Heart right ventricle (tissue), 16 donors: ENCODE data around the gene ABCB11. TPM values are rescaled to one million over a fixed set of nuclear protein-coding genes. Genes with fewer than 3 reads are reported as not detected.

ENCODE experiments used
- ATAC-seq, 8 donors: fragments of 200-7000 bp; cut with Tn5 transposase; one replicate each; pipeline ENCODE4 v1.9.1; 2020; ENCODE audit warnings: mild to moderate bottlenecking in 8 of 8, moderate library complexity in 8 of 8, moderate number of reproducible peaks in 1 of 8
- DNase-seq, 2 donors: peaks; one replicate each; pipeline ENCODE4 v3.0.0-alpha.2; 2020
- H3K27ac ChIP-seq, 10 donors: fragments of 200-600 bp; sonication (generic) in 2 of 10; one replicate each; pipeline versions ENCODE4 v1.5.0 to v1.8.0; 2020 to 2022; ENCODE audit warnings: mild to moderate bottlenecking in 3 of 10
- H3K27me3 ChIP-seq, 7 donors: fragments of 200-600 bp; one replicate each; pipeline ENCODE4 v1.8.0; 2021 to 2022; ENCODE audit warnings: mild to moderate bottlenecking in 2 of 7
- H3K36me3 ChIP-seq, 9 donors: fragments of 200-600 bp; sonication (generic) in 1 of 9; one replicate each; pipeline versions ENCODE4 v1.5.0 to v1.8.0; 2020 to 2022; ENCODE audit warnings: mild to moderate bottlenecking in 2 of 9
- H3K4me1 ChIP-seq, 9 donors: fragments of 200-600 bp; sonication (generic) in 1 of 9; one replicate each; pipeline versions ENCODE4 v1.5.0 to v1.8.0; 2020 to 2022; ENCODE audit warnings: mild to moderate bottlenecking in 4 of 9
- H3K4me3 ChIP-seq, 10 donors: fragments of 200-600 bp; sonication (generic) in 2 of 10; one replicate each; pipeline versions ENCODE4 v1.5.0 to v1.8.0; 2020 to 2022; ENCODE audit warnings: mild to moderate bottlenecking in 7 of 10, moderate library complexity in 2 of 10
- H3K9me3 ChIP-seq, 11 donors: fragments of 200-600 bp in 10 of 11; sonication (generic) in 2 of 11; one replicate each; pipeline versions ENCODE4 v1.5.0 to v1.8.0; 2013 to 2022; ENCODE audit warnings: mild to moderate bottlenecking in 2 of 11, control low read depth in 1 of 11, moderate library complexity in 1 of 11
- CTCF ChIP-seq, 9 donors: fragments of 200-600 bp; sonication (generic) in 2 of 9; IDR thresholded peaks; one replicate each; pipeline versions ENCODE4 v1.5.0 to v1.8.0; 2021 to 2022; ENCODE audit warnings: antibody characterized with exemption in 9 of 9, mild to moderate bottlenecking in 5 of 9, moderate library complexity in 1 of 9
- WGBS, 2 donors: extraction: QIAGEN DNeasy Blood & Tissue Kit; methylation state at CpG; one replicate each; pipeline ENCODE4 v1.1.7; 2013; ENCODE audit warnings: inconsistent platforms in 1 of 2; 5-methylcytosine and 5-hydroxymethylcytosine counted together
- intact Hi-C, 10 donors: fragments of 100-400 bp; cut with DNase I; formaldehyde crosslinking; loops; one replicate each; pipeline versions ENCODE4 v1.11.1 to v1.14.2; 2022
- polyA plus RNA-seq, 2 donors: library from polyadenylated mRNA; stranded (reverse); fragments of 200-250 nt; gene quantifications; one replicate each; pipeline ENCODE4 v1.2.3, GENCODE V29; 2013
- total RNA-seq, 10 donors: library from RNA; stranded (reverse); fragmentation: NEBNext Ultra II Directional in 3 of 10; extraction: Animal tissue kit (Norgen Biotek cat#: 25700) in 3 of 10; gene quantifications; one replicate each; pipeline versions ENCODE4 v1.2.1 to v1.2.4, GENCODE V29; 2021 to 2023
- donor health status: Arrhythmogenic right ventricular cardiomyopathy.
- donor health status: ischemic (EF 13 %, LVEDD 7.1; RV severe dilation, severe dysfunction).
- donor health status: healthy with polysubstance abuse.
- donor health status: DM: no; HTN: yes; CAD: no.
- donor health status: DM: no; HTN: no; CAD: no.
- donor health status: ischemic (EF 25% LVEDD 6.9; RV normal size, moderate dysfunction).
- donor health status: ischemic (EF 25% LVEDD 5.7; RV mildly dilated, moderate dysfunction).
- donor health status: healthy.
- donor health status: DM: yes; HTN: yes; CAD: no.
- donor health status: Ischemic cardiomyopathy.
- donor health status: ischemic (EF 35%, LVEDD 5.7; RV mildly dilated, moderate dysfunction).
- donor health status: nonischemic (EF 11% LVEDD 7.7; RV severe dilation, severe dysfunction).
- donor health status: DM: yes; HTN: yes; CAD: no.
- donor health status: PGD.
- donor health status: ischemic (EF 29% LVEDD 5.4; RV normal size, mild dysfunction).
- donor health status: nonischemic (EF 23%, LVEDD 6.1; RV moderate dilation, normal function).

ABCB11 gene
- total and polyA plus RNA-seq, 12 donors, result 0.01 to 0.23 (median 0.06) TPM; not detected in 7

GRCh38 chr2:168895771-168896170, 135.4 kb downstream of the ABCB11 start:
- H3K36me3 ChIP-seq, result no peaks in the 10 kb centered on the region
- ATAC-seq, result no peak
- no peaks in the 10 kb centered on the region for H3K27me3 ChIP-seq
- no peaks in the 10 kb centered on the region for H3K9me3 ChIP-seq
- intact Hi-C loops, result no loop called here
- H3K4me1 ChIP-seq, result peaks cover 0 to 2% (median 0%) of the 10 kb centered on the region in 9 donors
- TF ChIP-seq CTCF (IDR thresholded peaks at IDR 0.05), result no peak
- no peak for DNase-seq
- H3K27ac ChIP-seq, result no peak overlapping the region
- no peak overlapping the region for H3K4me3 ChIP-seq

- no peaks in the 10 kb centered on the region for H3K27me3 ChIP-seq
- DNase-seq, result no peak
- no peaks in the 10 kb centered on the region for H3K36me3 ChIP-seq
- no peak overlapping the region for H3K4me3 ChIP-seq
- no peak for TF ChIP-seq CTCF (IDR thresholded peaks at IDR 0.05)
- intact Hi-C loops, result no loop called here
- H3K9me3 ChIP-seq, result no peaks in the 10 kb centered on the region
- peaks cover 0 to 10% (median 3%) of the 10 kb centered on the region in 9 donors for H3K4me1 ChIP-seq
- ATAC-seq, result no peak
- H3K27ac ChIP-seq, result no peak overlapping the region
Measured at GRCh38 chr2:168894720-168895119, 136.4 kb downstream of the ABCB11 start.

- H3K27ac ChIP-seq, result no peak overlapping the region
- H3K36me3 ChIP-seq, result no peaks in the 10 kb centered on the region
- no peak overlapping the region for H3K4me3 ChIP-seq
- DNase-seq (no peak), ATAC-seq (no peak)
- TF ChIP-seq CTCF (IDR thresholded peaks at IDR 0.05), result no peak
- no peaks in the 10 kb centered on the region for H3K9me3 ChIP-seq
- WGBS, 2 donors, result 79 to 88% methylated on average over 1 of the region's 1 CpG
- intact Hi-C loops, result no loop called here
- H3K27me3 ChIP-seq, result no peaks in the 10 kb centered on the region
- peaks cover 0 to 13% (median 4%) of the 10 kb centered on the region in 9 donors for H3K4me1 ChIP-seq
Measured at GRCh38 chr2:168894101-168894500, 137.0 kb downstream of the ABCB11 start.

GRCh38 chr2:168892327-168892726, 138.8 kb downstream of the ABCB11 start:
- Histone ChIP-seq H3K27ac (no peak overlapping the region), H3K36me3 (no peaks in the 10 kb centered on the region), H3K4me1 (peaks cover 0 to 13% (median 4%) of the 10 kb centered on the region in 9 donors), H3K27me3 (no peaks in the 10 kb centered on the region), H3K4me3 (no peak overlapping the region), H3K9me3 (no peaks in the 10 kb centered on the region)
- WGBS, 2 donors, result 82 to 87% methylated on average over 3 of the region's 3 CpGs
- no peak for DNase-seq
- no peak for TF ChIP-seq CTCF (IDR thresholded peaks at IDR 0.05)
- ATAC-seq, result no peak
- intact Hi-C loops, result no loop called here
